Keratinocyte (primary cell): ENCODE results near the gene FHL3.

ENCODE experiments used
- EZH2 ChIP-seq: IDR thresholded peaks from one replicate; pipeline ENCODE4 v1.6.1; 2012; ENCODE audit warnings: inconsistent platforms, mild to moderate bottlenecking, low read length, moderate library complexity
- TF ChIP-seq, protein P1 (sequence below), 3 experiments: IDR thresholded peaks in 1 of 3; conservative IDR thresholded peaks in 1 of 3; optimal IDR thresholded peaks in 1 of 3; 2 replicates in 2 of 3; 3 replicates in 1 of 3; pipeline versions ENCODE3 to v1.5.1; 2011; ENCODE audit warnings: low read length in 3 of 3, mild to moderate bottlenecking in 3 of 3, moderate library complexity in 2 of 3, control low read depth in 1 of 3, inconsistent platforms in 1 of 3; ENCODE audit not compliant: insufficient read depth in 2 of 3; ENCODE audit errors: extremely low read depth in 1 of 3

DNA sequence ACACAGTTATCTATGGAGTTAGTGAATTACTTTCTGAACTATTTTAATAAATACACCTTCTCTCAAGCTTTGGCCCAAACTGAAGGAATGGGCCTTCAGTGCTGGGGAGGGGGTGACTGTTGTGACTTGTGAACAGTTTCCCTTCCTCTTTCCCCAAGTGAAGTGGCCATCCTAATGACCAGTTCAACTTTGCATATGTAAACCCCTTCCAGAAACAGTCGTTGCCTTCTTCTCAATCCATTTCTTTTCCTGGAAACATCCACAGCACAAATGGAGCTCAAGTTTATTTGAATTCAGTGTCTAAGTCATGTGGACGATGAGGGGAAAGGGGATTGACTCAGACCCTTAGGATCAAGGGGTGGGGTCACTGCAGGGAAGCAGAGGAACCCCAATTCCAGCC lies 57.1 kb downstream of the FHL3 start:
- TF ChIP-seq EZH2, result no peak
- TF ChIP-seq, protein P1, sequence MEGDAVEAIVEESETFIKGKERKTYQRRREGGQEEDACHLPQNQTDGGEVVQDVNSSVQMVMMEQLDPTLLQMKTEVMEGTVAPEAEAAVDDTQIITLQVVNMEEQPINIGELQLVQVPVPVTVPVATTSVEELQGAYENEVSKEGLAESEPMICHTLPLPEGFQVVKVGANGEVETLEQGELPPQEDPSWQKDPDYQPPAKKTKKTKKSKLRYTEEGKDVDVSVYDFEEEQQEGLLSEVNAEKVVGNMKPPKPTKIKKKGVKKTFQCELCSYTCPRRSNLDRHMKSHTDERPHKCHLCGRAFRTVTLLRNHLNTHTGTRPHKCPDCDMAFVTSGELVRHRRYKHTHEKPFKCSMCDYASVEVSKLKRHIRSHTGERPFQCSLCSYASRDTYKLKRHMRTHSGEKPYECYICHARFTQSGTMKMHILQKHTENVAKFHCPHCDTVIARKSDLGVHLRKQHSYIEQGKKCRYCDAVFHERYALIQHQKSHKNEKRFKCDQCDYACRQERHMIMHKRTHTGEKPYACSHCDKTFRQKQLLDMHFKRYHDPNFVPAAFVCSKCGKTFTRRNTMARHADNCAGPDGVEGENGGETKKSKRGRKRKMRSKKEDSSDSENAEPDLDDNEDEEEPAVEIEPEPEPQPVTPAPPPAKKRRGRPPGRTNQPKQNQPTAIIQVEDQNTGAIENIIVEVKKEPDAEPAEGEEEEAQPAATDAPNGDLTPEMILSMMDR (optimal IDR thresholded peaks at IDR 0.05 in 1 of 3, IDR thresholded peaks at IDR 0.05 in 1 of 3, conservative IDR thresholded peaks at IDR 0.05 in 1 of 3; ENCODE audit: extremely low read depth in 1 of 3, insufficient read depth in 2 of 3, low read length in 3 of 3), result no peak
